HepG2 (cell line): ENCODE measurements around the gene ANKRD65. TPM values are rescaled to one million over a fixed set of nuclear protein-coding genes. Genes with fewer than 3 reads are reported as not detected.

Source experiments
- ARNT2 ChIP-seq: sonication (generic); formaldehyde crosslinking; IDR thresholded peaks from 2 replicates; pipeline ENCODE4 v1.8.0; 2022; ENCODE audit warnings: mild to moderate bottlenecking, low read depth, missing genetic modification reagents, moderate library complexity
- HMG20A ChIP-seq: IDR thresholded peaks from 2 replicates; pipeline ENCODE4 v1.6.1; 2016; ENCODE audit warnings: borderline replicate concordance
- KLF15 ChIP-seq: sonication (generic); formaldehyde crosslinking; IDR thresholded peaks from 2 replicates; pipeline ENCODE4 v1.8.1; 2023; ENCODE audit warnings: borderline replicate concordance, mild to moderate bottlenecking, inconsistent platforms, missing genetic modification reagents, mixed read lengths
- MEIS1 ChIP-seq: sonication (generic); formaldehyde crosslinking; IDR thresholded peaks from 2 replicates; pipeline ENCODE4 v1.9.0; 2021; ENCODE audit warnings: mild to moderate bottlenecking, missing genetic modification reagents, moderate library complexity, borderline replicate concordance
- SRSF4 ChIP-seq: fragments of 200-400 bp; formaldehyde crosslinking; IDR thresholded peaks from one replicate; pipeline ENCODE4 v1.6.1; 2018; ENCODE audit warnings: mild to moderate bottlenecking, low read depth, low read length, moderate library complexity; ENCODE audit not compliant: poor library complexity, severe bottlenecking
- TBP ChIP-seq: sonication (generic); formaldehyde crosslinking; IDR thresholded peaks from 2 replicates; pipeline ENCODE4 v1.5.0; 2020; ENCODE audit warnings: missing genetic modification reagents
- TCF7L2 ChIP-seq: IDR thresholded peaks from 2 replicates; pipeline ENCODE4 v1.6.1; 2011; ENCODE audit warnings: mild to moderate bottlenecking, low read depth, low read length, moderate library complexity
- TEAD3 ChIP-seq: optimal IDR thresholded peaks from 2 replicates; pipeline ENCODE3; 2016; ENCODE audit warnings: borderline replicate concordance
- ZFP37 ChIP-seq: sonication (generic); formaldehyde crosslinking; IDR thresholded peaks from 2 replicates; pipeline ENCODE4 v1.4.0; 2020; ENCODE audit warnings: missing genetic modification reagents, borderline replicate concordance
- ZFP62 ChIP-seq: sonication (generic); formaldehyde crosslinking; IDR thresholded peaks from 2 replicates; pipeline ENCODE4 v1.4.0; 2020; ENCODE audit warnings: missing genetic modification reagents
- ZNF253 ChIP-seq: sonication (generic); formaldehyde crosslinking; IDR thresholded peaks from 2 replicates; pipeline ENCODE4 v1.8.0; 2022; ENCODE audit warnings: mild to moderate bottlenecking, missing genetic modification reagents, borderline replicate concordance
- ZNF616 ChIP-seq: sonication (generic); formaldehyde crosslinking; IDR thresholded peaks from 2 replicates; pipeline ENCODE4 v1.5.0; 2020; ENCODE audit warnings: low read depth, mild to moderate bottlenecking, missing genetic modification reagents
- ZNF674 ChIP-seq: sonication (generic); formaldehyde crosslinking; IDR thresholded peaks from 2 replicates; pipeline ENCODE4 v1.5.0; 2020; ENCODE audit warnings: low read depth, mild to moderate bottlenecking, missing genetic modification reagents
- ZNF781 ChIP-seq: sonication (generic); formaldehyde crosslinking; IDR thresholded peaks from 2 replicates; pipeline ENCODE4 v1.5.1; 2020; ENCODE audit warnings: borderline replicate concordance, mild to moderate bottlenecking, missing genetic modification reagents; ENCODE audit errors: not compliant biosample characterization
- polyA plus RNA-seq, 8 experiments: library from polyadenylated mRNA; depleted of rRNA in 3 of 8; stranded (reverse) in 7 of 8; unstranded in 1 of 8; fragments of >200 nt; fragmentation: Illumina TruSeq in 4 of 8; extraction: Trizol in 4 of 8; gene quantifications; 2 replicates each; pipeline versions ENCODE4 v1.2.1 to v1.2.3, GENCODE V29; 2011 to 2016; ENCODE audit warnings: low read depth in 4 of 8, missing spikeins in 1 of 8, mixed read lengths in 1 of 8; ENCODE audit not compliant: insufficient read depth in 1 of 8
- total RNA-seq, 5 experiments: library from RNA; depleted of rRNA; stranded (reverse); fragments of >200 nt; fragmentation: Illumina TruSeq; extraction: Trizol; gene quantifications; 2 replicates each; pipeline ENCODE4 v1.2.3, GENCODE V29; 2016; ENCODE audit warnings: low read depth in 1 of 5
- TF ChIP-seq, protein P1 (sequence below): sonication (generic); formaldehyde crosslinking; IDR thresholded peaks from 2 replicates; pipeline ENCODE4 v1.8.0; 2022; ENCODE audit warnings: mild to moderate bottlenecking, missing genetic modification reagents, borderline replicate concordance
- TF ChIP-seq, protein P2 (sequence below): sonication (generic); formaldehyde crosslinking; IDR thresholded peaks from 2 replicates; pipeline ENCODE4 v1.5.1; 2020; ENCODE audit warnings: mild to moderate bottlenecking, missing genetic modification reagents, moderate library complexity
- TF ChIP-seq, protein P3 (sequence below): sonication (generic); formaldehyde crosslinking; IDR thresholded peaks from 2 replicates; pipeline ENCODE4 v1.4.0; 2020; ENCODE audit warnings: mild to moderate bottlenecking, missing genetic modification reagents
- TF ChIP-seq, protein P4 (sequence below): IDR thresholded peaks from 2 replicates; pipeline ENCODE4 v1.6.1; 2016; ENCODE audit warnings: low read depth, control low read depth
- TF ChIP-seq, protein P5 (sequence below): sonication (generic); formaldehyde crosslinking; IDR thresholded peaks from 2 replicates; pipeline ENCODE4 v1.4.0; 2020; ENCODE audit warnings: missing genetic modification reagents, borderline replicate concordance

ANKRD65 gene
- total and polyA plus RNA-seq, 2 of the 13 experiments (the other 11 are each of a cell fraction or from before 2014, with no cell fraction given), result 12.1 to 30.1 TPM

DNA sequence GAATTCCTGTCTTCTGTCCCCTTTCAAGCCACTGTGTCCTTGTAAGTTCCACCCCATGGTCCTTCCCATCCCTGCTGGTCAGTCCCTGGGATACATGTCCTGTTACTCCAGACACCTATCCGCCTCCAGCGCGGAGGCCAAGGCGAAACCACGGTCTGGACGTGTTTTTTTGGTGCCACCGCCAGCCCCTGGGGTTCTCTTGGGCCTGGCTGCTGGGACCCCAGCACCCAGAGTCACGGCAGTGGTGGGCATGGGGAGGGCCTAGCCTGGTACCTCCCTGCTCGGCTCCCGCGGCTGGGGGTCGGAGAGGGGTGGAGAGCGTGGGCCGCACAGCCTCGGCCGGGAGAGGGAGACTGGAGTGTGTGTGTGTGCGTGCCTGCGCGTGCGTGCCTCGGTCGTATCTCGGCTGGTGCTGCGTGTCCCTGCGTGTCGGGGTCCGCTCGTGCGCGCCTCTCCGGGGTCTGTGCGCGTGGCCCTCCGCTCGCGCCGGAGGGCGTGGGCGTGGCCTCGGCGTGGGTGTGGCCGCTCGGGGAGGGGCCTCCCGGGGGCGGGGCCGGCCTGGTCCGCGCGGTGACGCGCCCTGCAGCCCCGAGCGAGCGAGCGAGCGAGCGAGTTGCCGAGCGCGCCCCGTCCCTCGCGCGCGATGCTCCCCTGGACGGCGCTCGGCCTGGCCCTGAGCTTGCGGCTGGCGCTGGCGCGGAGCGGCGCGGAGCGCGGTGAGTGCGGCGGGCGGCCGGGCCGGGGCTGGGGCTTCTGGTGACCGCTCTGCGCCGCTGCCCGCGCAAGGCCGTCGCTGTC, 14.2 kb upstream of the ANKRD65 start, which contains the start of gene VWA1 (continued):
- TF ChIP-seq ZNF781 (CRISPR knock-in tag) (no peak), KLF15 (no peak), TCF7L2 (no peak), TBP (CRISPR knock-in tag) (no peak), MEIS1 (no peak), SRSF4 (no peak), ZNF253 (CRISPR knock-in tag) (no peak), TEAD3 (peak; percentile 2), ZFP62 (CRISPR knock-in tag) (no peak), ZNF674 (CRISPR knock-in tag) (no peak), HMG20A (no peak), ZFP37 (no peak), ZNF616 (CRISPR knock-in tag) (no peak), ARNT2 (CRISPR knock-in tag) (peak; percentile 82)
- TF ChIP-seq, protein P1, sequence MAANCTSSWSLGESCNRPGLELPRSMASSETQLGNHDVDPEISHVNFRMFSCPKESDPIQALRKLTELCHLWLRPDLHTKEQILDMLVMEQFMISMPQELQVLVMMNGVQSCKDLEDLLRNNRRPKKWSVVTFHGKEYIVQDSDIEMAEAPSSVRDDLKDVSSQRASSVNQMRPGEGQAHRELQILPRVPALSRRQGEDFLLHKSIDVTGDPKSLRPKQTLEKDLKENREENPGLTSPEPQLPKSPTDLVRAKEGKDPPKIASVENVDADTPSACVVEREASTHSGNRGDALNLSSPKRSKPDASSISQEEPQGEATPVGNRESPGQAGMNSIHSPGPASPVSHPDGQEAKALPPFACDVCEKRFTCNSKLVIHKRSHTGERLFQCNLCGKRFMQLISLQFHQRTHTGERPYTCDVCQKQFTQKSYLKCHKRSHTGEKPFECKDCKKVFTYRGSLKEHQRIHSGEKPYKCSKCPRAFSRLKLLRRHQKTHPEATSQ, result no peak
- TF ChIP-seq, protein P2, sequence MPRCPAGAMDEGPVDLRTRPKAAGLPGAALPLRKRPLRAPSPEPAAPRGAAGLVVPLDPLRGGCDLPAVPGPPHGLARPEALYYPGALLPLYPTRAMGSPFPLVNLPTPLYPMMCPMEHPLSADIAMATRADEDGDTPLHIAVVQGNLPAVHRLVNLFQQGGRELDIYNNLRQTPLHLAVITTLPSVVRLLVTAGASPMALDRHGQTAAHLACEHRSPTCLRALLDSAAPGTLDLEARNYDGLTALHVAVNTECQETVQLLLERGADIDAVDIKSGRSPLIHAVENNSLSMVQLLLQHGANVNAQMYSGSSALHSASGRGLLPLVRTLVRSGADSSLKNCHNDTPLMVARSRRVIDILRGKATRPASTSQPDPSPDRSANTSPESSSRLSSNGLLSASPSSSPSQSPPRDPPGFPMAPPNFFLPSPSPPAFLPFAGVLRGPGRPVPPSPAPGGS, result peak; percentile 83
- TF ChIP-seq, protein P3, sequence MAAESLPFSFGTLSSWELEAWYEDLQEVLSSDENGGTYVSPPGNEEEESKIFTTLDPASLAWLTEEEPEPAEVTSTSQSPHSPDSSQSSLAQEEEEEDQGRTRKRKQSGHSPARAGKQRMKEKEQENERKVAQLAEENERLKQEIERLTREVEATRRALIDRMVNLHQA, result no peak
- TF ChIP-seq, protein P4, sequence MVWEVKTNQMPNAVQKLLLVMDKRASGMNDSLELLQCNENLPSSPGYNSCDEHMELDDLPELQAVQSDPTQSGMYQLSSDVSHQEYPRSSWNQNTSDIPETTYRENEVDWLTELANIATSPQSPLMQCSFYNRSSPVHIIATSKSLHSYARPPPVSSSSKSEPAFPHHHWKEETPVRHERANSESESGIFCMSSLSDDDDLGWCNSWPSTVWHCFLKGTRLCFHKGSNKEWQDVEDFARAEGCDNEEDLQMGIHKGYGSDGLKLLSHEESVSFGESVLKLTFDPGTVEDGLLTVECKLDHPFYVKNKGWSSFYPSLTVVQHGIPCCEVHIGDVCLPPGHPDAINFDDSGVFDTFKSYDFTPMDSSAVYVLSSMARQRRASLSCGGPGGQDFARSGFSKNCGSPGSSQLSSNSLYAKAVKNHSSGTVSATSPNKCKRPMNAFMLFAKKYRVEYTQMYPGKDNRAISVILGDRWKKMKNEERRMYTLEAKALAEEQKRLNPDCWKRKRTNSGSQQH, result no peak
- TF ChIP-seq, protein P5, sequence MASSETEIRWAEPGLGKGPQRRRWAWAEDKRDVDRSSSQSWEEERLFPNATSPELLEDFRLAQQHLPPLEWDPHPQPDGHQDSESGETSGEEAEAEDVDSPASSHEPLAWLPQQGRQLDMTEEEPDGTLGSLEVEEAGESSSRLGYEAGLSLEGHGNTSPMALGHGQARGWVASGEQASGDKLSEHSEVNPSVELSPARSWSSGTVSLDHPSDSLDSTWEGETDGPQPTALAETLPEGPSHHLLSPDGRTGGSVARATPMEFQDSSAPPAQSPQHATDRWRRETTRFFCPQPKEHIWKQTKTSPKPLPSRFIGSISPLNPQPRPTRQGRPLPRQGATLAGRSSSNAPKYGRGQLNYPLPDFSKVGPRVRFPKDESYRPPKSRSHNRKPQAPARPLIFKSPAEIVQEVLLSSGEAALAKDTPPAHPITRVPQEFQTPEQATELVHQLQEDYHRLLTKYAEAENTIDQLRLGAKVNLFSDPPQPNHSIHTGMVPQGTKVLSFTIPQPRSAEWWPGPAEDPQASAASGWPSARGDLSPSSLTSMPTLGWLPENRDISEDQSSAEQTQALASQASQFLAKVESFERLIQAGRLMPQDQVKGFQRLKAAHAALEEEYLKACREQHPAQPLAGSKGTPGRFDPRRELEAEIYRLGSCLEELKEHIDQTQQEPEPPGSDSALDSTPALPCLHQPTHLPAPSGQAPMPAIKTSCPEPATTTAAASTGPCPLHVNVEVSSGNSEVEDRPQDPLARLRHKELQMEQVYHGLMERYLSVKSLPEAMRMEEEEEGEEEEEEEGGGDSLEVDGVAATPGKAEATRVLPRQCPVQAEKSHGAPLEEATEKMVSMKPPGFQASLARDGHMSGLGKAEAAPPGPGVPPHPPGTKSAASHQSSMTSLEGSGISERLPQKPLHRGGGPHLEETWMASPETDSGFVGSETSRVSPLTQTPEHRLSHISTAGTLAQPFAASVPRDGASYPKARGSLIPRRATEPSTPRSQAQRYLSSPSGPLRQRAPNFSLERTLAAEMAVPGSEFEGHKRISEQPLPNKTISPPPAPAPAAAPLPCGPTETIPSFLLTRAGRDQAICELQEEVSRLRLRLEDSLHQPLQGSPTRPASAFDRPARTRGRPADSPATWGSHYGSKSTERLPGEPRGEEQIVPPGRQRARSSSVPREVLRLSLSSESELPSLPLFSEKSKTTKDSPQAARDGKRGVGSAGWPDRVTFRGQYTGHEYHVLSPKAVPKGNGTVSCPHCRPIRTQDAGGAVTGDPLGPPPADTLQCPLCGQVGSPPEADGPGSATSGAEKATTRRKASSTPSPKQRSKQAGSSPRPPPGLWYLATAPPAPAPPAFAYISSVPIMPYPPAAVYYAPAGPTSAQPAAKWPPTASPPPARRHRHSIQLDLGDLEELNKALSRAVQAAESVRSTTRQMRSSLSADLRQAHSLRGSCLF (CRISPR knock-in tag), result no peak
